GM21447 (cell line): Measurements from ENCODE around the gene FGFBP2.
"Not testable (repeated sequence)": the region's sequence is repeated elsewhere in the genome, so short reads cannot be mapped to it uniquely, and the experiment has no call there.

ENCODE experiments used
- ATAC-seq: cut with Tn5 transposase; IDR thresholded peaks from one replicate; pipeline ENCODE4 v1.9.1; 2021; ENCODE audit not compliant: unreplicated experiment

The FGFBP2 gene

GRCh38 chr4:15931451-15932210 lies 31.3 kb downstream of the FGFBP2 start:
- ATAC-seq = no peak

GRCh38 chr4:15930314-15930713 lies 32.7 kb downstream of the FGFBP2 start:
- ATAC-seq = no peak

GRCh38 chr4:15929540-15929939 lies 33.4 kb downstream of the FGFBP2 start:
- no peak for ATAC-seq

- ATAC-seq = no peak
These were observed 34.1 kb downstream of the FGFBP2 start for GRCh38 chr4:15928883-15929282.

GRCh38 chr4:15926486-15926885 lies 36.5 kb downstream of the FGFBP2 start:
- ATAC-seq = no peak

- no peak for ATAC-seq
These were observed 37.1 kb downstream of the FGFBP2 start for GRCh38 chr4:15925830-15926229.

GRCh38 chr4:15921592-15921932 lies 41.4 kb downstream of the FGFBP2 start:
- ATAC-seq = no peak

GRCh38 chr4:15920723-15921591 lies 42.0 kb downstream of the FGFBP2 start:
- no peak for ATAC-seq

- ATAC-seq = no peak
These were observed 44.4 kb downstream of the FGFBP2 start for GRCh38 chr4:15918484-15919129.

- no peak for ATAC-seq
These were observed 45.7 kb downstream of the FGFBP2 start for GRCh38 chr4:15917297-15917696.

GRCh38 chr4:15916358-15916757 lies 46.6 kb downstream of the FGFBP2 start:
- ATAC-seq = not testable (repeated sequence)

- ATAC-seq = no peak
These were observed 48.2 kb downstream of the FGFBP2 start for GRCh38 chr4:15914736-15915135.

- no peak for ATAC-seq
These were observed 48.7 kb downstream of the FGFBP2 start for GRCh38 chr4:15914291-15914690.

- no peak for ATAC-seq
These were observed 49.4 kb downstream of the FGFBP2 start for GRCh38 chr4:15913631-15913970.

- ATAC-seq = no peak
These were observed 49.9 kb downstream of the FGFBP2 start for GRCh38 chr4:15912961-15913630.

- ATAC-seq = no peak
These were observed 50.7 kb downstream of the FGFBP2 start for GRCh38 chr4:15912236-15912635.
